CD8-positive, alpha-beta memory T cell (primary cell): ENCODE measurements around the gene PHPT1. TPM values are rescaled to one million over a fixed set of nuclear protein-coding genes. Genes with fewer than 3 reads are reported as not detected.

Experiments
- CTCF ChIA-PET: fragments of 350-600 bp; sonication (Branson Sonifier 250); formaldehyde crosslinking; loops from one replicate; lab custom pipeline; 2021; ENCODE audit warnings: antibody characterized with exemption; lab: Charles Lee
- POLR2A ChIA-PET: fragments of 350-600 bp; sonication (Branson Sonifier 250); formaldehyde crosslinking; loops from one replicate; lab custom pipeline; 2021; ENCODE audit warnings: antibody characterized with exemption; lab: Charles Lee
- DNase-seq, 5 donors: peaks; one replicate each; pipeline versions ENCODE4 v3.0.0 to v3.0.0-alpha.2; 2020 to 2022; ENCODE audit warnings: mixed read lengths in 1 of 5
- H3K27ac ChIP-seq: one replicate; pipeline ENCODE4 v1.7.0; 2013; ENCODE audit warnings: low read depth, mild to moderate bottlenecking, low read length, moderate library complexity
- H3K27me3 ChIP-seq: 2 replicates; pipeline ENCODE4 v1.7.0; 2013; ENCODE audit warnings: low read length, mild to moderate bottlenecking; ENCODE audit not compliant: insufficient read depth, poor library complexity, severe bottlenecking
- H3K36me3 ChIP-seq: 2 replicates; pipeline ENCODE4 v1.7.0; 2013; ENCODE audit warnings: mild to moderate bottlenecking, low read length, moderate library complexity; ENCODE audit not compliant: insufficient read depth
- H3K4me1 ChIP-seq: 2 replicates; pipeline ENCODE4 v1.7.0; 2013; ENCODE audit warnings: mild to moderate bottlenecking, low read length, moderate library complexity; ENCODE audit not compliant: insufficient read depth
- H3K4me3 ChIP-seq: 2 replicates; pipeline ENCODE4 v1.7.0; 2013; ENCODE audit warnings: mild to moderate bottlenecking, low read length
- H3K9me3 ChIP-seq: 2 replicates; pipeline ENCODE4 v1.7.0; 2013; ENCODE audit warnings: mild to moderate bottlenecking, low read length
- H3K27ac Mint-ChIP-seq, 8 donors: one replicate each; pipeline ENCODE4 v1.8.0; 2020 to 2021; ENCODE audit warnings: mixed read lengths in 8 of 8, mild to moderate bottlenecking in 6 of 8, inconsistent platforms in 3 of 8, moderate library complexity in 3 of 8
- H3K27me3 Mint-ChIP-seq, 2 donors: one replicate each; pipeline ENCODE4 v1.8.0; 2020 to 2021; ENCODE audit warnings: mixed read lengths in 2 of 2, mild to moderate bottlenecking in 1 of 2, moderate library complexity in 1 of 2
- H3K36me3 Mint-ChIP-seq, 3 donors: one replicate each; pipeline ENCODE4 v1.8.0; 2020 to 2021; ENCODE audit warnings: mixed read lengths in 3 of 3, inconsistent platforms in 1 of 3, mild to moderate bottlenecking in 1 of 3
- H3K4me1 Mint-ChIP-seq, 3 donors: one replicate each; pipeline ENCODE4 v1.8.0; 2020 to 2021; ENCODE audit warnings: mixed read lengths in 3 of 3, inconsistent platforms in 1 of 3, mild to moderate bottlenecking in 1 of 3
- H3K4me3 Mint-ChIP-seq, 7 donors: one replicate each; pipeline ENCODE4 v1.8.0; 2020 to 2021; ENCODE audit warnings: mixed read lengths in 7 of 7, mild to moderate bottlenecking in 6 of 7, moderate library complexity in 4 of 7, inconsistent platforms in 2 of 7
- H3K9me3 Mint-ChIP-seq, 5 donors: one replicate each; pipeline ENCODE4 v1.8.0; 2020 to 2022; ENCODE audit warnings: mixed read lengths in 5 of 5, mild to moderate bottlenecking in 3 of 5, moderate library complexity in 2 of 5, inconsistent platforms in 1 of 5
- polyA plus RNA-seq: library from polyadenylated mRNA; unstranded; fragments of 300-500 nt; fragmentation: Illumina TruSeq; gene quantifications from one replicate; pipeline ENCODE4 v1.2.3, GENCODE V29; 2021
- total RNA-seq, 2 experiments: library from RNA; stranded (reverse); gene quantifications; one replicate each; pipeline ENCODE4 v1.2.3, GENCODE V29; 2021

The PHPT1 gene
- total and polyA plus RNA-seq, 3 experiments from 2014 or later = 100.0 to 110 (median 108) TPM

GRCh38 chr9:136845465-136846260 lies 3.5 kb upstream of the PHPT1 start:
- Histone ChIP-seq H3K36me3 (no peaks in the 10 kb centered on the region), H3K27ac (no peak overlapping the region), H3K4me3 (no peak overlapping the region), H3K9me3 (no peaks in the 10 kb centered on the region), H3K4me1 (peaks cover 32% of the 10 kb centered on the region), H3K27me3 (peaks cover 4% of the 10 kb centered on the region)
- Mint-ChIP-seq H3K36me3 (peaks cover 0 to 7% (median 0%) of the 10 kb centered on the region in 3 donors), H3K27ac (peak overlapping the region in 2 of 8 donors; percentile 34 to 75), H3K4me1 (peaks cover 8 to 40% (median 21%) of the 10 kb centered on the region in 3 donors), H3K27me3 (peaks cover 11 to 27% of the 10 kb centered on the region in 2 donors), H3K4me3 (peak overlapping the region in 5 of 7 donors; percentile 36 to 66 (median 44)), H3K9me3 (peaks cover 0 to 3% (median 0%) of the 10 kb centered on the region in 5 donors)
- CTCF ChIA-PET = interaction anchor here (0.8 to 4.9 kb wide), 4 partner anchors 22 to 182 kb away, joined by 3 to 23 read pairs (median 4); partner anchors contain the start of gene PAXX
- POLR2A ChIA-PET = interaction anchor here (1.1 kb wide), 1 partner anchor 99 kb away, joined by 3 read pairs; the partner anchor contains the start of gene FBXW5
- DNase-seq = no peak

DNA sequence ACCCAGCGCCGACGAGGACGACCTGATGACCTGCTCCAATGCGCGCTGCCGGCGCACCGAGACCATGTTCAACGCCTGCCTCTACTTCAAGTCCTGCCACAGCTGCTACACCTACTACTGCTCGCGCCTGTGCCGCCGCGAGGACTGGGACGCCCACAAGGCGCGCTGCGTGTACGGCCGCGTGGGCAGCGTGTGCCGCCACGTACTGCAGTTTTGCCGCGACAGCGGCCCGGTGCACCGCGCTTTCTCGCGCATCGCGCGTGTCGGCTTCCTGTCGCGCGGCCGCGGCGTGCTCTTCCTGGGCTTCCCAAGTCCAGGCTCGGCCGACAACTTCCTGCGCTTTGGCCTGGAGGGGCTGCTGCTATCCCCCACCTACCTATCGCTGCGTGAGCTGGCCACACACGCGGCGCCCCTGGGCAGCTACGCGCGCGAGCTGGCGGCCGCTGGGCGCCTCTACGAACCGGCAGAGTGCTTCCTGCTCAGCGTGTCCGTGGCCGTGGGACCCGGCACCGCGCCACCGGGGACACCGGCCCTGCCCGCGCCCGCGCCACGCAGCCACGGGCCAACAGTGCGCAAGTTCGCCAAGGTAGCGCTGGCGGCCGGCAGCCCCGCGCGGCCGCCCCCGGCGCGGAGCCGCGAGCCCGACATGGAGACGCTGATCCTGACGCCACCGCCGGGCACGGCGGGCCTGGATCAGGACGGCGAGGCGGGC lies 2.7 kb upstream of the PHPT1 start:
- peak overlapping the region in 5 of 7 donors; percentile 3 to 72 (median 55) for H3K4me3 Mint-ChIP-seq
- ChIA-PET POLR2A (no interaction called here), CTCF (interaction anchor here (0.6 to 1.3 kb wide), 2 partner anchors 35 to 189 kb away, joined by 3 read pairs; no protein-coding TSS in a partner anchor)
- Histone ChIP-seq H3K36me3 (no peaks in the 10 kb centered on the region), H3K27ac (no peak overlapping the region), H3K4me3 (no peak overlapping the region), H3K9me3 (no peaks in the 10 kb centered on the region), H3K27me3 (peaks cover 4% of the 10 kb centered on the region), H3K4me1 (peaks cover 30% of the 10 kb centered on the region)
- H3K27ac Mint-ChIP-seq = peak overlapping the region in 1 of 8 donors; percentile 65
- H3K4me1 Mint-ChIP-seq = peaks cover 8 to 40% (median 21%) of the 10 kb centered on the region in 3 donors
- peaks cover 11 to 27% of the 10 kb centered on the region in 2 donors for H3K27me3 Mint-ChIP-seq
- no peak for DNase-seq
- H3K9me3 Mint-ChIP-seq = peaks cover 0 to 3% (median 0%) of the 10 kb centered on the region in 5 donors
- H3K36me3 Mint-ChIP-seq = peaks cover 0 to 7% (median 0%) of the 10 kb centered on the region in 3 donors

DNA sequence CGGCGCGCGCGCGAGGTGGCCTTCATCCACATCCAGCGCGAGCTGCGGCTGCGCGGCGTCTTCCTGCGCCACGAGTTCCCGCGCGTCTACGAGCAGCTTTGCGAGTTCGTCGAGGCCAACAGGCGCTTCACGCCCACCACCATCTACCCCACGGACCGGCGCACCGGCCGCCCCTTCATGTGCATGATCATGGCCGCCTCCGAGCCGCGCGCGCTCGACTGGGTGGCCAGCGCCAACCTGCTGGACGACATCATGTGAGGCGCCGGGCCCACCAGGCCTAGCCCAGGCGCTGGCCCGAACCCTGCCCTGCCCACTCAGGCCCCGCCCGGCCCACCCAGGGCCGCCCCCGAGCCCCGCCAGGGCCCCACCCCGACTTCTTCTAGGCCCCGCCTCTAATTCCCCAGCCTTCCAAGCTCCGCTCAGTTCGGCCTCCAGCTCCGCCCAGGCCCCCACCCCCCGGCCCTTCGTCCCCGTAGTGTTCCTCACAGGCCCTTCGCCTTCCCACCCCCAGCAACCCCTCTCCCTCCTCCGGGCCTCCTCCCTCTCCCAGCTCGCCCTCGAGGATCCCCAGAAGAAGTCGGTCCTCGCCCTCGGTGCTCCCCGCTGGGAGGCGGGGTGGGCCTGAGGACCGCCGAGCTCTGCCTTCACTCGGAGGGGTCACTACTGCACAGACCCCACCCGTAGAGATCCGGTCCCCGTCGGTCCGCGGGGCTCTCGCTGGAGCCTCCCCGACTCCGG lies 2.0 kb upstream of the PHPT1 start:
- Histone ChIP-seq H3K9me3 (no peaks in the 10 kb centered on the region), H3K4me1 (peaks cover 23% of the 10 kb centered on the region)

DNA sequence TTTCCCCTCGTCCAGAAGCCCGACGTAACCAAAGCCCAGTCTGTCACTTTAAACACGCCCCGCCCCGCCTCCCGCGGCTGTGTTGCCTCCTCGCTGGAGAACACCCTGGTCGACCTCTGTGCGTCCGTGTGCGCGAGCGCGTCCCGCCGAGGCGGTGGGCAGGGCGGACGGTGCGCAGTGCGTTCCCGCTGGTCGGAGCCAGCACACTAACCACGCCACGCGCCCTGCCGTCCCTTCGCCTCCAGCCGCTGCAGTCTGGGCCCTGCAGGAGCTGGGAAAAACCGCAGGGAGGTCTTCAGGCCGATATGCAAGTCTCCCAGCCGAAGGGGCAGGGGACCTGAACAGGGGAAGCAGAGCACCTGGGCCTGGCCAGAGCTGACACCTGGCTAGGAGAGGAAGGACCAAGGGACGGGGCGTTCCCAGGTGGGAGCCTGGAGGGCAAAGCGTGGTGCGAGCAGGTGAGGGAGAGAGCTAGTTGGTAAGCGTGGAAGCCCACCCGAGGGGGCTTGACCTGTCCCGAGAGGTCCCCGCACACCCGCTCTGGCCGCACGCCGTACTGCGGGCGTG lies 1.3 kb upstream of the PHPT1 start:
- Histone ChIP-seq H3K27ac (peak overlapping the region; percentile 81), H3K4me1 (peaks cover 23% of the 10 kb centered on the region), H3K9me3 (no peaks in the 10 kb centered on the region), H3K27me3 (peaks cover 4% of the 10 kb centered on the region), H3K4me3 (peak overlapping the region; percentile 74), H3K36me3 (no peaks in the 10 kb centered on the region)
- CTCF ChIA-PET = interaction anchor here (0.9 to 1.3 kb wide), 4 partner anchors 34 to 239 kb away, joined by 3 to 4 read pairs (median 3); partner anchors contain the start of gene MAN1B1
- POLR2A ChIA-PET = interaction anchor here (0.5 to 0.6 kb wide), 2 partner anchors 24 to 118 kb away, joined by 5 to 6 read pairs; no protein-coding TSS in a partner anchor
- peaks cover 0 to 3% (median 0%) of the 10 kb centered on the region in 5 donors for H3K9me3 Mint-ChIP-seq
- peaks cover 0 to 5% (median 0%) of the 10 kb centered on the region in 3 donors for H3K36me3 Mint-ChIP-seq
- peak overlapping the region; percentile 57 to 88 (median 78) for H3K27ac Mint-ChIP-seq
- H3K4me1 Mint-ChIP-seq = peaks cover 4 to 35% (median 16%) of the 10 kb centered on the region in 3 donors
- H3K4me3 Mint-ChIP-seq = peak overlapping the region; percentile 80 to 92 (median 89)
- DNase-seq = peak; percentile 47 to 81 (median 69)
- H3K27me3 Mint-ChIP-seq = peaks cover 11 to 27% of the 10 kb centered on the region in 2 donors

More for the DNA sequence above, 2.0 kb upstream of the PHPT1 start:
- H3K4me3 Mint-ChIP-seq = peak overlapping the region; percentile 80 to 92 (median 89)
- Histone ChIP-seq H3K4me3 (peak overlapping the region; percentile 74), H3K27me3 (peaks cover 4% of the 10 kb centered on the region), H3K27ac (peak overlapping the region; percentile 81), H3K36me3 (no peaks in the 10 kb centered on the region)
- no peak for DNase-seq
- peaks cover 11 to 27% of the 10 kb centered on the region in 2 donors for H3K27me3 Mint-ChIP-seq
- H3K9me3 Mint-ChIP-seq = peaks cover 0 to 3% (median 0%) of the 10 kb centered on the region in 5 donors
- ChIA-PET CTCF (interaction anchor here (0.6 to 1.3 kb wide), 4 partner anchors 34 to 239 kb away, joined by 3 to 4 read pairs (median 3); partner anchors contain the start of gene MAN1B1), POLR2A (no interaction called here)
- H3K27ac Mint-ChIP-seq = peak overlapping the region in 6 of 8 donors; percentile 61 to 88 (median 84)
- peaks cover 0 to 5% (median 0%) of the 10 kb centered on the region in 3 donors for H3K36me3 Mint-ChIP-seq
- H3K4me1 Mint-ChIP-seq = peaks cover 5 to 37% (median 18%) of the 10 kb centered on the region in 3 donors

- peaks cover 0 to 5% (median 0%) of the 10 kb centered on the region in 3 donors for H3K36me3 Mint-ChIP-seq
- Histone ChIP-seq H3K36me3 (no peaks in the 10 kb centered on the region), H3K9me3 (no peaks in the 10 kb centered on the region), H3K4me1 (peaks cover 18% of the 10 kb centered on the region), H3K27ac (peak overlapping the region; percentile 81), H3K4me3 (peak overlapping the region; percentile 88), H3K27me3 (peaks cover 4% of the 10 kb centered on the region)
- peaks cover 2 to 32% (median 14%) of the 10 kb centered on the region in 3 donors for H3K4me1 Mint-ChIP-seq
- peaks cover 0 to 3% (median 0%) of the 10 kb centered on the region in 5 donors for H3K9me3 Mint-ChIP-seq
- peak in 1 of 5 donors; percentile 22 for DNase-seq
- peak overlapping the region; percentile 87 to 98 (median 90) for H3K4me3 Mint-ChIP-seq
- peaks cover 10 to 26% of the 10 kb centered on the region in 2 donors for H3K27me3 Mint-ChIP-seq
- peak overlapping the region in 1 of 8 donors; percentile 88 for H3K27ac Mint-ChIP-seq
- POLR2A ChIA-PET = interaction anchor here (0.5 to 0.6 kb wide), 3 partner anchors 24 to 221 kb away, joined by 3 to 6 read pairs (median 5); no protein-coding TSS in a partner anchor
- CTCF ChIA-PET = interaction anchor here (0.9 to 1.1 kb wide), 3 partner anchors 51 to 238 kb away, joined by 3 to 4 read pairs (median 3); partner anchors contain the start of gene MAN1B1
Observed at GRCh38 chr9:136848393-136849037, 694 bp upstream of the PHPT1 start.

- H3K4me1 Mint-ChIP-seq = peaks cover 0 to 27% (median 12%) of the 10 kb centered on the region in 3 donors
- peak overlapping the region; percentile 61 for H3K27ac ChIP-seq
- peak overlapping the region; percentile 66 to 92 (median 89) for H3K4me3 Mint-ChIP-seq
- ChIA-PET POLR2A (interaction anchor here (0.5 kb wide), 1 partner anchor 220 kb away, joined by 3 read pairs; the partner anchor contains the start of gene SAPCD2), CTCF (no interaction called here)
- H3K27me3 ChIP-seq = peaks cover 4% of the 10 kb centered on the region
- H3K36me3 Mint-ChIP-seq = peaks cover 0 to 5% (median 0%) of the 10 kb centered on the region in 3 donors
- peaks cover 0 to 3% (median 0%) of the 10 kb centered on the region in 5 donors for H3K9me3 Mint-ChIP-seq
- peaks cover 17% of the 10 kb centered on the region for H3K4me1 ChIP-seq
- no peaks in the 10 kb centered on the region for H3K9me3 ChIP-seq
- H3K27ac Mint-ChIP-seq = peak overlapping the region in 2 of 8 donors; percentile 80 to 88
- H3K4me3 ChIP-seq = peak overlapping the region; percentile 50
- DNase-seq = no peak
- peaks cover 8 to 19% of the 10 kb centered on the region in 2 donors for H3K27me3 Mint-ChIP-seq
- no peaks in the 10 kb centered on the region for H3K36me3 ChIP-seq
Observed at GRCh38 chr9:136849960-136850865, 1.0 kb downstream of the PHPT1 start.
